Measurements from ENCODE around the gene GADD45B.
"Not testable (repeated sequence)": the region's sequence is repeated elsewhere in the genome, so short reads cannot be mapped to it uniquely, and the experiment has no call there.

GADD45B gene

DNA sequence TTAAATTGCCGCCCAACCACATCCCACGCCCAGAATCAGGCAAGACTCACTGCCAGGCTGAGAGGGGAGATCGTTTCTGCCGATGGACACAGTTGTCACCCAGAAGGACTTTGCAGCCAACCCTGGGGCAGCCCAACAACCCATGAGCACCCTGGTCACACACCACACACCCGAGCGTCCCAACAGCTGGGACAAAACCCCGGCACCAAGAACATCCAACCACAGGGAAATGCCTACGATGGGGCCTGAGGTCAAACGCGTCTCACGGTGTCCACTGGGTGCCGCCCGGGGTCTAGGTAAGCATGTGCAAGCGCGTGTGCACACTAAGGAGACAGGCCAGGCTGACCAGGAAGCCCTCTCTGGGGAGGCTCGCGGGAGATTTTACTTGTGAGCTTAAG lies 32.1 kb upstream of the GADD45B start:
- no peak for DNase-seq (ENCODE audit: low read depth in 3 of 3)

DNA sequence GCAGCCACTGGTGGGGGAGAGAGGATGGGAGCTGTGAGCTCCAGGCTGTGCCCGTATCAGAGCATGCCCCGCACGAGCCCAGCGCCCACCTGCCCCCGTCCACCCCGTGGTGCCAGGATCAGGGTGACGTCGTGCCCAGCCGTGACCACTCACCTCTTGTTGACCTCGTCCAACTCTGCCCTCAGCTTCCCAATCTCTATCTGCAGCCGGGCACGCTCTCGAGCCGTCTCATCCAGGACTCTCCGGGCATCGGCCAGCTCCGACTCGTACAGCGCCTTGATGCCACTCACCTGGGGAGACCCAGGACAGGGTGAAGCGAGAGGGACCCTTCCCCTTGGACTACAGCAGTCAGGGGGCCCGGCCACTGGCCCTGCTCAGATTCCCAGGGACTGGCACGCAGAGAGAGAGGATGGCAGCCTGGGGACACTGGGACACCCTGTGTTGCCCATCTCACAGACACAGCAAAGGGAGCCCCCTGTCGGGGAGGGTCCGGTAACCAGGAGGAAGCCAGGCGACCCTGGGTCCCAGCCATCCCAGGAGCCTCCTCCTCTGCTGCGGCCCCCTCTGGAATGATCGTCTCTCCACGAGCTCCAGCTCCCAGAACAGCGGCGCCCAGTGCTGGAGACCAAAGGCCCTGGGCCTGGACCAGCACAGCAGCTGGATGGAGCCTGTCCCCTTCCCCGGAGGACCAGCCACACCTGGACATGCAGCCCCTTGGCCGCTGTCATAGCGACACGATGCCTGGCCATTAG lies 31.5 kb upstream of the GADD45B start:
- DNase-seq (ENCODE audit: low read depth in 3 of 3), result no peak

DNA sequence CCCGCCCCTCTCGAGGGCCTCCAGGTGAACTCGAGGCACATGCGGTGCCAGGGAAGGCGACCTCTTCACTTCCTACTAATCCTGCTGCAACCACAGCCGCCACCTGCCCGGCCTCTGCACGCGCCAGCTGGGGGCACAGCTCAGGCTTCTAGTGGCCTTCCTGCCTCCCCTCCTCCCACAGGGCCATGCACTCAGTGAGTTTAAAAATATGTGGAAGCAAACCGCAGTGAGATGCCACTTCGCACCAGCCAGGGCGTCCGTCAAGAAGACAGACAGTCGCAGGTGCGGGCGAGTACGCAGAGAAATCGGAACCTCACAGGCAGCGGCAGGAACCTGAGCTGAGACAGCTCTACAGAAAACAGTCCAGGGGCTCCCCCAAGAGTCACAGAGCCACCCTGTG lies 29.5 kb upstream of the GADD45B start:
- DNase-seq (ENCODE audit: low read depth in 3 of 3), result no peak

DNA sequence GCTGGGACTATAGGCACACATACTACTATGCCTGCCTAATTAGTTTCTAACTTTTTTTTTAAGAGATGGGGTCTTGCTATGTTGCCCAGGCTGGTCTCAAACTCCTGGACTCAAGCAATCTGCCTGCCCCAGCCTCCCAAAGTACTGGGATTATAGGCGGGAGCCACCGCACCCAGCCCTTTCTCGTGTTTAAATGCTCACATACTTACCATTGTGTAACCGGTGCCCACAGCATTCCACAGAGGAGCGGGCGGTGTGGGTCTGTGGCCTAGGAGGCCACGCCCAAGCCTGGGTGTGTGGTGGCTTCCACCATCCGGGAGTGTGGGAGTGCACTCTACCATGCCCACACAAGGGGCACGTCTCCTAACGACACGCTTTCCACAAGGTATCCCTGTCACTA lies 26.9 kb upstream of the GADD45B start:
- DNase-seq (ENCODE audit: low read depth in 3 of 3), result no peak

DNA sequence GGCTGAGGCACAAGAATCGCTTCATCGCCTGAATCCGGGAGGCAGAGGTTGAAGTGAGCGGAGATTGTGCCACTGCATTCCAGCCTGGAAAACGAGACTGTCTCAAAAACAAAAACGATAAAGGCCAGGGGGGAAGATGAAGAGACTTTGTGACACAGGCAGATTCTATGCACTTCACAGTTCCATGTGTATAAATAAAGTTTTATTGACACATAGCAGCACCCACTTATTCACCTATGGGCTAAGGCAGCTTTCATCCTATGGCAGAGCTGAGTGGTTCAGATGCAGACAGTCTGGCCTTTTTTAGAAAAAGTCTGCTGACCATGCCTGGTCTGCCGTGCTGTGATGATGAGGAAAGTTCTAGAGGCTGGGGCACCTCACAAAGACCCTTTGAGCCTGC lies 24.8 kb upstream of the GADD45B start:
- no peak for DNase-seq (ENCODE audit: low read depth in 3 of 3)

DNA sequence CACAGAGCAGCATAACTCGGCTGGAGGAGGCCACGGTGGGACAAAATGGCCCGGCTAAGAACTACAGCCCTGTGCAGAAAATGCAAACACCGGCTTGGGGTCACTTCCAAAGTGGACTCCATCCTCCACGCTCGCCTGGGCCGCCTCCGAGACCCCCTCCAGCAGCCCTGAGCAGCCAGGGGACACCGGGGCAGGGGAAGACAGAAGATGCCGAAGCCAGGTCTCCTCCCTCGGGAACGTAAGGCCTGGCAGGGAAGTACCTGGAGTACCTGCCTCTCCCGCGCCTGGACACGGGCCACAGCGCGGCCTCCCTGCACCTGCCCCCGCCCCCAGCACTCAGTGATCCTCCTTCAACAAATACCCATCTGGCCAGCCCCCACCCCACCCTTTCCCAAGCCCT lies 24.2 kb upstream of the GADD45B start:
- no peak for DNase-seq (ENCODE audit: low read depth in 3 of 3)

DNA sequence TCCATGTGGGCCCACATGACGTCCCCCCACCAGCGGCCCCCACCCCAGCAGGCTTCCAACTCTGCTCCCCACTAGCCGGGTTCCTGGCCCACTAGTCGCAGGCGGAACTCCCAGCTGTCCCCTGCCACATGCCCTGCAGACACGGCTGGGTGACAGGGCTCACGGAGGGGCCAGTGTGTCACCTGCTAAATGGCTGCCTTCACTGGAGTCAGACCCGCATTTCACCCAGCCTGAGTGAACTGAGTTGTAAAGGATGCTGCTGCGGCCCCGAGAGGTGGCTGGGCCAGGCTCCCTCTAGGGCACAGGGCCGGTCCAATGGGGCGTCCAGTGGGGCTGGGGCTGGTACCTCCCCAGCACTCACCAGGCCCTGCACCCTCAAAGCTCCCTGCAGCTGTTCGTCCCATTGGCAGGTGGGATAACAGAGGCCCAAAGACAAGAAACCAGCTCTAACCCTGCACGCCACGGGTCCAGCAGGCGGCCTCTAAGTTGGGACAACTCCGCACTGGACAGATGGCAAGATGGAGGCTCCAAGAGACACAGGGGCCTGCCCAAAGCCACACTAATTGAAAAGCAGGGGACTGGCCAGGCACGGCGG lies 22.4 kb upstream of the GADD45B start:
- no peak for DNase-seq (ENCODE audit: low read depth in 3 of 3)

DNA sequence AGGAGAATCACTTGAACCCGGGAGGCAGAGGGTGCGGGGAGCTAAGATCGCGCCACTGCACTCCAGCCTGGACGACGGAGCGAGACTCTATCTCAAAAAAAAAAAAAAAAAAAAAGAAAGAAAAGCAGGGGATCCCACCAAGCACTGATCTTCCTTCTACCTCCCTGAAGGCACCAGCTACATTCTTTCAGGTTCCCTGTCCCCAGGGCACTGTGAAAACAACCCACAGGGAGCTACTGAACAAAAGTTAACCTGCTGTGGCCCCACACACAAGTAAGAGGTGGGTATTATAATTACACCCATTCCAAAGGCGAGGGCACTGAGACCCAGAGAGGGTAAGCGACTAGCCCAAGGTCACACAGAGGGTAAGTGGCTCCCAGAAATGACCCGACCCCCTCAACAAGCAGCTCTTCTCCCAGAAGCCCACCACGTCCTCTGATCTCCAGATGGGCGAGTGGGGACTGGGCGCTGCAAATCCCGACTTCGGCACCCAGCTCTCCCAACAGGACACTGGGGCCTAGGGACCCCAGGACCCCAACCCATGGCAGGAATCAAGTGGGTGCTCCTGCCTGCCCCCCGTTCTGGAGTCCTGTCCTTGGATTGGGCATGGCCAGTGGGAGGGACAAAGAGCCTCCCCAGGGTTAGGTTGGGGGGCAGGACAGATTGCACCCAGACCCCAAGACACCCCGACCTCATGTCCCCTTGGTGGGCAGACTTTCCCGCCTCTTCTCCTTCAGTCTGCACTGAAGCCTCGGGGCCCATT lies 21.5 kb upstream of the GADD45B start:
- DNase-seq (ENCODE audit: low read depth in 3 of 3), result no peak

DNA sequence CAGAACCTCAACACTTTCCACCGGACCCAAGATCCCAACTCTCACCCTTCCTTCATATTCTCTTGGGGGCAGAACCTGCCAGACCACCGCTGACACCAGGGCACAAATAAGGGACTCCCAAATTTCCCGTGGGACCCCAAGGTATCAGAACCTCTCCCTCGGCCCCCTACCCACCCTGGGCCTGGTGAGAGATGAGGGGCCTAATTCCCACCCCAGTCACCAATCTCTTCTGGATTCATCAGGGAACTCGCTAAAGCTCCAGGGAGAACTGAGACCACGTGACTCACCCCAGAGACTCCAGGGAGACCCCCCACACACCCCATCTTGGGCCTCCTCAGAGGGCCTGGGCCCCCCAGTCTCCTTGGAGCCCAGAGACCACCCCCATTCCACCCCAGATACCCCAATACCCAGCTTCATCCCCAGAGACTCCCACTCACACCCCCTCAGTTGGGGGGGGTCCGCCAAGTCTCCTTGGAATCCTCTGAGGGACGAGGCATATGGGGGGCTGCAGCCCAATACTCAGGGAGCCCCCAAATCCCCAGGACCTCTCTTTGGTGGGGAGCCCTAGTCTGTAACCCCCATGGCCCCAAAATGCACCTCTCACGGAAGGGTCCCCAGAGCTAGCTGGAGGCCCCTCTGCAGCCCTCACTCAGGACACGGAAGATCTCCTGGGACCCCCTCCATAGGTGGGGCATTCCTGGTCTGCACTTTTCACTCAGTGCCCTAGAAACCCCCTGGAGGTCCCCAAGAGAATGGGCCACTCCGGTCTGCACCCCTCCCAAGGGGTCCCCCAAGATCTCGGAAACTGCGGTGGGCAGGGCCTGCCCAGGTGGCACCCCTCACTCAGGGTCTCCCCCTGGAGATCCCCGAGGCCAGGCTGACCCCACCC lies 20.7 kb upstream of the GADD45B start:
- DNase-seq (ENCODE audit: low read depth in 3 of 3), result no peak

DNA sequence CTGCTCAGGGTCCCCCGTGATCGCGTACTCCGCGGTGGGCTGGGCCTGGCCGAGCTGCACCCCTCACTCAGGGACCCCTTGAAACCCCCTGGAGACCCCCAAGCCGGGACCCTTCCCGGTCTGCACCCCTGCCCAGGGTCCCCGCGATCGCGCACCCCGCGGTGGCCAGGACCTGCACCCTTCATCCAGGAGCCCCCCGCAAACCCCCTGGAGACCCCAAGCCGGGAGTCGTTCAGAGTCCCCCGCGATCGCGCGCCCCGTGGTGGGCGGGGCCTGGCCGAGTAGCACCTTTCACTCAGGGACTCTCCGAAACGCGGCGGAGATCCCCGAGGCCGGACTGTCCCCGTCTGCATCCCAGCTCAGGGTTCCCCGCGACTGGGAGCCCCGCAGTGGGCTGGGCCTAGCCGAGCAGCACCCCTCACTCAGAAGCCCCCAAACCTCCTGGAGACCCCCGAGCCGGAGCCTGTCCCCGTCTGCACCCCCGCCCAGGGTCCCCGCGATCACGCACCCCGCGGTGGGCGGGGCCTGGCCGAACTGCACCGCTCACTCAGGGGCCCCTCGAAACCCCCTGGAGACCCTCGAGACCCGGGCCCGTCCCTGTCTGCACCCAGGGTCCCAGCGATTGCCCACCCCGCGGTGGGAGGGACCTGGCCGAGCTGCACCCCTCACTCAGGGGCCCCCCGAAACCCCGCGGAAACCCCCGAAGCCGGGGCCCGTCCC lies 19.9 kb upstream of the GADD45B start:
- peak in 1 of 3 experiments; percentile 59 for DNase-seq (ENCODE audit: low read depth in 3 of 3)

DNA sequence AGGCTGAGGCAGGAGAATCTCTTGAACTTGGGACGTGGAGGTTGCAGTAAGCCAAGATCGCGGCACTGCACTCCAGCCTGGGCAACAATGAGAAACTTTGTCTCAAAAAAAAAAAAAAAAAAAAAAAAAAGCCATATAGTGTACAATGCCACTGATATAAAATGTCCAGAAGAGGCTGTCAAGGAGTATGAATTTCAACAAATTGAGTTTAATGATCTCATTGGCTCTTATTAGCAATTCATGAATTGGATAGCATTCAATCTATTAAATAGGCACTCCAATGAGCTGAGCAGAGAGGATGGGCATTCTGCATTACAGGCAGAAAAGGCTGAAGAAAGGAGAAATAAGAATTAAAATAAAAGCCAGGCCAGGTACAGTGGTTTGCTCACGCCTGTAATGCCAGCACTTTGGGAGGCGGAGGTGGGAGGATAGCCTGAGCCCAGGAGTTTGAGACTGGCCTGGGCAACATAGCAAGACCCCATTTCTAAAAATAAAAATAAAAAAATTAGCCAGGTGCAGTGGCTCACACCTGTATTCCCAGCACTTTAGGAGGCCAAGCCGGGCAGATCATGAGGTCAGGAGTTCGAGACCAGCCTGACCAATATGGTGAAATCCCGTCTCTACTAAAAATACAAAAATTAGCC lies 18.4 kb upstream of the GADD45B start:
- DNase-seq (ENCODE audit: low read depth in 3 of 3), result no peak

DNA sequence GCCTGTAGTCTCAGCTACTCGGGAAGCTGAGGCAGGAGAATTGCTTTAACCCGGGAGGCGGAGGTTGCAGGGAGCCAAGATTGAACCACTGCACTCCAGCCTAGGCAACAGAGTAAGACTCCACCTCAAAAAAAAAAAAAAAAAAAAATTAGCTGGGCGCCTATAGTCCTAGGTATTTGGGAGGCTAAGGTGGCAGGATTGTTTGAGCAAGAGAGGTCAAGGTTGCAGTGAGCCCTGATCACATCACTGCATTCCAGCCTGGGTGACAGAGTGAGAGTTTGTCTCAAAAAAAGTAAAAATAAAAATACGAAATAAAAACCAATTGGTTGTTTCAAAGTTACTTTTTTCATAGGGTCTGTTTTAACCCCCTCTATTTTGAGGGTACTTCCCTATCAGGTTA lies 17.9 kb upstream of the GADD45B start:
- DNase-seq (ENCODE audit: low read depth in 3 of 3), result no peak

DNA sequence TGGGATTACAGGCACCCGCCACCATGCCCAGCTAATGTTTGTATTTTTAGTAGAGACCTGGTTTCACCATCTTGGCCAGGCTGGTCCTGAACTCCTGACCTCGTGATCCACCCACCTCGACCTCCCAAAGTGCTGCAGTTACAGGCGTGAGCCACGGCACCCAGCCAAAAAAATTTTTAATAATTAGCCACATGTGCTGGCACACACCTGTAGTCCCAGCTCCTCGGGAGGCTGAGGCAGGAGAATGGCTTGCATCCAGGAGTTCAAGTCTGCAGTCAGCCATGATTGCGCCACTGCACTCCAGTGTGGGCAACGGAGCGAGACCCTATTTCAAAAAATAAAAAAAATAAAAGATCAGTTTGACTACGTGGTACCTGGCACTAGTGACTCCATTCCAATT lies 17.2 kb upstream of the GADD45B start:
- DNase-seq (ENCODE audit: low read depth in 3 of 3), result not testable (repeated sequence)

DNA sequence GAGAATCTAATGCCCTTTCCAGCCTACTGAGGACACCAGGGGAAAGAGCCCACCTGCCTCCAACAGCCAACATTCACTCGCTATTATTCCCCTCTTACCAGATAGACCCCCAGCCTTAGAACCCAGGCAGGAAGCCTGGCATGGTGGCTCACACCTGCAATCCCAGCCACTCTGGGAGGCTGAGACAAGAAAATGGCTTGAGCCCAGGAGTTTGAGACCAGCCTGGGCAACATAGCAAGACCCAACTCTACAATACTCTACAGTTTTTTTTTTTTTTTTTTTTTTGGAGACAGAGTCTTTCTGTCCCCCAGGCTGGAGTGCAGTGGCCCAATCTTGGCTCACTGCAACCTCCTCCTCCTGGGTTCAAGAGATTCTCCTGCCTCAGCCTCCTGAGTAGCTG lies 15.7 kb upstream of the GADD45B start:
- no peak for DNase-seq (ENCODE audit: low read depth in 3 of 3)

DNA sequence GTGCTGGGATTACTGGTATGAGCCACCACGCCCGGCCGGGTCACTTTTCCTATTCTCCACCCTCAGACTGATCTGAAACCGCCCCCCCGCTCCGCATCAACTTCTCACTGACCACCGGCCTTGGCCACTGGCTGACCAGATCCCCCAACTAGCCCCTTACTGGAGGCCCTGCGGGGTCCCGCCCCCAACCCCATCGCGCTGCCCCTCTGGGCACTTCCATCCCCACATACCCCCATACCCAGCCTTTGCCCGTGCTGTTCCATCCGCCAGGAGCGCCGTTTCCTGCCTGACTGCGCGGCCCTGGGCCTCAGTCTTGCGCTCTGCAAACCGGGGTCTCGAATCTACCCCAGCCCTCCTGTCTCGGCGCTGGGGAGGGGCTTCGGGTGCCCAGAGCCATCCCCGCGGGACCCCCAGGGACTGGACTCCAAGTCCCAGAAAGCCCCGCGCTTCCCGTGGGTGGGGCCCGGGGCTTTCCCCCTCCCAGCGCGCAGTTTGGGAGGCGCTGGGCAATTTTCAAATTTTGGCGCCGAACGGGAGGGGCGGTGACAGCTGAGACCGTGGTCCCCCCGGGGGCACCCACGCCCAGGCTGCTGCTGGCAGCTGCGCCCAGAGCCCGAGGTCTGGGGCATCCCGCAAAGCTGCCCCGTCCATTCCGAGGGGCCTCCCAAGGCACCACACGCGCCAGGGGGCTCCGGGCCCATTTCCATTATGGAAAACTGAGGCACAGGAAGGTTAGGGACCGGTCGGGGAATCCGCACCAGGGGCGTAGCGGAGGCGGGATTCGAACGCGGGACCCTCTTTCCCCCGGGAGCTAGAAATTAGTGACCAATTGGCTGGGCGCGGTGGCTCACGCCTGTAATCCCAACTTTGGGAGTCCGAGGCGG lies 13.9 kb upstream of the GADD45B start:
- peak in 1 of 3 experiments; percentile 79 for DNase-seq (ENCODE audit: low read depth in 3 of 3)

DNA sequence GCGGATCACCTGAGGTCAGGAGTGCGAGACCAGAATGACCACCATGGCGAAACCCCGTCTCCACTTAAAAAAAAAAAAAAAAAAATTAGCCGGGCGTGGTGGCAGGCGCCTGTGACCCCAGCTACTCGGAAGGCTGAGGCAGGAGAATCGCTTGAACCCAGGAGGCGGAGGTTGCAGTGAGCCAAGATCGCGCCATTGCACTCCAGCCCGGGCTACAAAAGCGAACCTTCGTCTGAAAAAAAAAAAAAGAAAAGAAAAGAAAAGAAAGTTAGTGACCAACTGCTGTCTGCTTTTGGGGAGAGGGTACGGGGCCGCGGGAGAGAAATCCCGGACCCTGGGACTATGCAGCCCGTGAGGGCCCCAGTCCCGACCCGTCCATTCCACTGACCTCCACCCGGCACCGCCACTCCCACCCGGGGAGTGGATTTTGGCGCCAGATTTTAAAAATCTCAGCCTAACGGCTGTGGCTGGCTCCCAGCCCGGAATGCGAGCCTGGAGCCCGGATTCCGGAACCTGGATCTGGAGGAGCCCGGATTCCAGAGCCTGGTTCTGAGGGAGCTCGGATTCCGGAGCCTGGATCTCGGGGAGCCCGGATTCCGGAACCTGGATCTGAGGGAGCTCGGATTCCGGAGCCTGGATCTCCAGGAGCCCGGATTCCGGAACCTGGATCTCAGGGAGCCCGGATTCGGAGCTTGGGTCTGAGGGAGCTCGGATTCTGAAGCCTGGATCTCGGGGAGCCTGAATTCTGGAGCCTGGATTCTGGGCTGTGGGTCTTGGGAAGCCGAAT lies 13.1 kb upstream of the GADD45B start:
- DNase-seq (ENCODE audit: low read depth in 3 of 3), result no peak

DNA sequence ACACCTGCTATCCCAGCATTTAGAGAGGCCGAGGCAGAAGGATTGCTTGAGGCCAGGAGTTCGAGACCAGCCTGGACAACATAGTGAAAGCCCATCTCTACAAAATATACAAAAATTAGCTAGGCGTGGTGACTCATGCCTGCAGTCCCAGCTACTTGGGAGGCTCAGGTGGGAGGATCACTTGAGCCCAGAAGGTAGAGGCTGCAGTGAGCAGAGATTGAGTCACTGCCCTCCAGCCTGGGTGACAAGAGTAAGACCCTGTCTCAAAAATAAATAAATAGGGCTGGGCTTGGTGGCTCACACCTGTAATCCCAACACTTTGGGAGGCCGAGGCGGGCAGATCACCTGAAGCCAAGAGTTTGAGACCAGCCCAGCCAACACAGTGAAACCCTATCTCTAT lies 12.2 kb upstream of the GADD45B start:
- DNase-seq (ENCODE audit: low read depth in 3 of 3), result not testable (repeated sequence)

DNA sequence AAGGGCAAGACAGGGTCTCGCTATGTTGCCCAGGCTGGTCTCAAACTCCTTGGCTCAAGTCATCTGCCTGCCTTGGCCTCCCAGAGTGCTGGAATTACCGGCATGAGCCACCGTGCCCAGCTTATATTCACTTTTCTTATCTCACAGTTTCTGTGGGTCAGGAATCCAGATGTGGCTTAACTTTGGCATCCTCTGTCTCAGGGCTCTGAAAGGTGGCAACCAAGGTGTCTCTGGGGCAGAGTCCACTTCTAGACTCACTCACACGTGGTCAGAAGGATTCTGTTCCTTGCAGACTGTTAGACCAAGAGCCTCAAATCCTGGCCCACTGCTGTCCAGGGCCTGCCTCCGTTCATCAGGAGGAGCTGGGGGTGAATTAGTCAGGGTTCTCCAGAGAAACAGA lies 11.5 kb upstream of the GADD45B start:
- DNase-seq (ENCODE audit: low read depth in 3 of 3), result no peak

DNA sequence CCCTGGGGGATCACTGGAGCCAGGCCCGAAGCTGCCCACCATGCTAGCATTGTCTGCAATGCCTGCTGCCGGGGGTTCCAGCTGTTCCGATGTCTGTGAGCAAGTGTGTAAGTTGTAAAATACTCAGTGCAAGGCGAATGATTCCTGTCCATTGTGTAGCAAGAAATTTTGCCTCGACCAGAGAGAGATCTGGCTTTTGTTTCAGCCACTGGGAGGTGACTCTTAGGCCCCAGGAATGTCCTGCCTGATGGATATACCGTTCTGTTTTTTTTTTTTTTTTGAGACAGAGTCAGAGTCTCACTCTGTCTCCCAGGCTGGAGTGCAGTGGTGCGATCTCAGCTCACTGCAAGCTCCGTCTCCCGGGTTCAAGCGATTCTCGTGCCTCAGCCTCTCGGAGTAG lies 7.3 kb upstream of the GADD45B start:
- no peak for DNase-seq (ENCODE audit: low read depth in 3 of 3)

All from stimulated activated CD4-positive, alpha-beta T cell treated with anti-CD3 and anti-CD28 coated beads, TNF-alpha, amount 100 ng/mL, for 24 hours (primary cell).